ENCODE results near the gene TGFB2.

The TGFB2 gene

DNA sequence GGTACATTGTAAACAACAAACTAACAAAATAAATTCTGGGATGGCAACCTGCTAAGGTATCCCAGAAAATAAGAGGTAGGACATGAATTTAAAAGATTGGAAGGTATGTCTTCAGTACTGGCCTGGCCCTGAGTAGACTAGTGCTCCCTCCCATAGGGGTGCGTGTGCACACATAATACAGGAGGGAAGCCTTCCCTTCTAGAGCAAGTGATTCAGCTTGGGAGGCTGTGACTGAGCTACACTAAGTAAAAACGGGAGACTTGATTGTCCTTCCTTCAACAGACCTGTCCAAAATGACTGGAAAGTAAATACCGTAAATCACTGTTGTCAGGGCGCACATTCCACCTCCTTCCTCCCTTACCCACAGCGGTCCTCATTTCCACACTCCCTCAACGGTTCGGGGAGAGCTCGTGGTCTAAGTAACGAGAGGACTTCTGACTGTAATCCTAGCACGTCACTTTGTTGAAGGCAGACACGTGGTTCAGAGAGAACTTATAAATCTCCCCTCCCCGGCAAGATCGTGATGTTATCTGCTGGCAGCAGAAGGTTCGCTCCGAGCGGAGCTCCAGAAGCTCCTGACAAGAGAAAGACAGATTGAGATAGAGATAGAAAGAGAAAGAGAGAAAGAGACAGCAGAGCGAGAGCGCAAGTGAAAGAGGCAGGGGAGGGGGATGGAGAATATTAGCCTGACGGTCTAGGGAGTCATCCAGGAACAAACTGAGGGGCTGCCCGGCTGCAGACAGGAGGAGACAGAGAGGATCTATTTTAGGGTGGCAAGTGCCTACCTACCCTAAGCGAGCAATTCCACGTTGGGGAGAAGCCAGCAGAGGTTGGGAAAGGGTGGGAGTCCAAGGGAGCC is at the start of gene TGFB2:
TGFB2 (plus strand) TSS at position 523 of the 859 bp plus-strand sequence. CDS start 1,366 bp downstream, outside the sequence.
- no peak for TF ChIP-seq CTCF (conservative IDR thresholded peaks at IDR 0.05)
- peak within 1 kb of the TSS; percentile 67 for H3K27ac ChIP-seq

- H3K27ac ChIP-seq = no peak overlapping the region
- TF ChIP-seq CTCF (conservative IDR thresholded peaks at IDR 0.05) = no peak
Measured at GRCh38 chr1:218296162-218296561, 49.0 kb upstream of the TGFB2 start.

DNA sequence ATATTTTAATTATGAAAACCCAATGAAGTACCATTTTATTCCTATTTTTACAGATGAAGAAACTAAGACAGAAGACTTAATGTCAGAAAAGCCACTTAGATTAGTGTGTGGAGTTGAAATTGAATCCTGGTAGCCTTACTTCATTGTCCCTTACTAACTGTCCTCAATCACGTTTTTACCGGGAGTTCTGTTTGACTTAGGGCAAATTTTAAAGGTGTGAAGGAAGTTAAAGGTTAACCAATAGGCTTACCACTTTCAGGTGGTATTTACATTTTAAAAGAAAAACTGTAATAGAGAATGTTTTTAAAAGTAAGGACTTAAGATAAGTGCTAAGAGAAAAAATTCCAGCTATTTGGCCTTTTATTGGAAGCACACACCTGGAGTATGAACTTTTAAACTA is 47.7 kb upstream of the TGFB2 start:
- TF ChIP-seq CTCF (conservative IDR thresholded peaks at IDR 0.05) = no peak
- H3K27ac ChIP-seq = no peak overlapping the region

- no peak for TF ChIP-seq CTCF (conservative IDR thresholded peaks at IDR 0.05)
- no peak overlapping the region for H3K27ac ChIP-seq
Measured at GRCh38 chr1:218297867-218298266, 47.3 kb upstream of the TGFB2 start.

- TF ChIP-seq CTCF (conservative IDR thresholded peaks at IDR 0.05) = no peak
- no peak overlapping the region for H3K27ac ChIP-seq
Measured at GRCh38 chr1:218298398-218298797, 46.7 kb upstream of the TGFB2 start.

- no peak overlapping the region for H3K27ac ChIP-seq
- TF ChIP-seq CTCF (conservative IDR thresholded peaks at IDR 0.05) = peak; percentile 80
Measured at GRCh38 chr1:218299416-218299815, 45.7 kb upstream of the TGFB2 start.

- no peak for TF ChIP-seq CTCF (conservative IDR thresholded peaks at IDR 0.05)
- H3K27ac ChIP-seq = peak overlapping the region; percentile 80
Measured at GRCh38 chr1:218301217-218301616, 43.9 kb upstream of the TGFB2 start.

Measured in VCaP (cell line).